ENCODE measurements around the gene KLHL7.
"Not testable (repeated sequence)": the region's sequence is repeated elsewhere in the genome, so short reads cannot be mapped to it uniquely, and the experiment has no call there.

KLHL7 gene

DNA sequence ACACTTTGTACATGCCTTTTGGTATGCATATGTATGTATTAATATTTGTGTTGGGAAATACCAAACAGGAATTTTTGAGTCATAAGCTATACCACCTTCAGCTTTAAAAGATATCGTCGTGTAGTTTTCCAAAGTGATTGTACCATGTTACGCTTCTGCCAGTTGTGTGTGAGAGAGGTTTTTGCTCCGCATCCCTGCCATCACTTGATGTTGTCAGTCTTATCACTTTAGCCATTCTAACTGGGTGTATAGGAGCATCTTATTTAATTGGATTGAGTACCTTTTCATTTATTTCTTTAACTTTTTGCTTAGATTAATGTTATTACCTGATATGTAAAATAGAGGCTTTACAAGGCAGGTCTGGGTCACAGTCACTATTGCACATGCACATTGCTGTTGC lies 3.4 kb downstream of the KLHL7 start:
- DNase-seq (ENCODE audit: low spot score) = no peak

DNA sequence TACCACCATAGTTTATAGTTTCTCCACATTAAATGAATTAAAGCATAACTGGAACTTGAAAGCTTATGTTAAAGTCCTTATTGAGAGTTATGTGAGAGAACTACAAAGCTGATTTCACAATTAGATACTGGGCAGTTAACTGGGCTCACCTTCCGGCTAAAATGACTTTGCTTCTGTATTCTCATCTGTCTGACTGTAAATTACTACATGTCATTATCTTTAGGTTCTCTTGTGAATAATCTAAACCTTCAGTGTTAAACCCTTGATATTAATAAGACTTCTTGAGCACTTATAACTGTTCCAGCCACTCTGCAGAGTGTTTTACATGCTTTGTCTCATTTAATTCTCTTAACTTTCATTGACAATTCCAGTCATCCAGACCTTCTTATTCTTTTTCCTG lies 3.9 kb downstream of the KLHL7 start:
- no peak for DNase-seq (ENCODE audit: low spot score)

DNA sequence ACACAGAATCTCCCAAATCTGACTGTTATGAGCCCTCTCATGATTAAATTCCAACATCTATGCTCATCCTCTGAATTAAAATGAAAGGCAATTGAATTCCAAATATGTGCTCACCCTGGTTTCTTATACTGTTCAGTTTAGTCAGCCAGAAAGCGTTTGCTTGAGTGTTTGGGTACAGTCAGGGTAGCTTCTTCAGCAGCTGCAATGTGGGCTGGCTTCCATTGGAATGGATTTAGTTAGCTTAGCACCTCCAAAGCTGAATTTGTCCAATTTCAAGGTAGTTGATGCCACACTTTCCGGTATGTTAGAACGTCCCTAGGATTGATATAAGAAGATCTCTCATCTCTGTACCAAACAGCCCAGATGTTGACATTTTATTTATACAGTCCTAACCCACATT lies 9.3 kb downstream of the KLHL7 start:
- no peak for DNase-seq (ENCODE audit: low spot score)

DNA sequence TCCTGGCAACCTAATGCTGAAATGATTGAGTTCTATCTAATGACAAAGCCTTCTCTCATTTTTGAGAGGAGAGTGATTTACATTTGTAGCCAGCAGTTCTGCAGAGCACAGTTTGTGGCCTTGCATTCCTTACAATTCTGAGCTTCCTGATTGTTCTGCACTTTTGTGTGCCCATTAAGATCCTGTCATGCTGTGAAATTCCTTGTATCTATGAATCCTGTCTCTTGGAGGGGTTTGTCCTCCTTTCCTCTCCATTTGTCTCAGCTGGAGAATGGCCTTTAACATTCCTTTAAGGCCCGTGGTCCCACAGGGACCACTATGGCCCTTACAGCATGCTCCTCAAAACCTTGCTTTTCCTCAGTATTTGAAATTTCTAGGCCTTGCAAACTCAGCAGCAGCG lies 10.4 kb downstream of the KLHL7 start:
- no peak for DNase-seq (ENCODE audit: low spot score)

DNA sequence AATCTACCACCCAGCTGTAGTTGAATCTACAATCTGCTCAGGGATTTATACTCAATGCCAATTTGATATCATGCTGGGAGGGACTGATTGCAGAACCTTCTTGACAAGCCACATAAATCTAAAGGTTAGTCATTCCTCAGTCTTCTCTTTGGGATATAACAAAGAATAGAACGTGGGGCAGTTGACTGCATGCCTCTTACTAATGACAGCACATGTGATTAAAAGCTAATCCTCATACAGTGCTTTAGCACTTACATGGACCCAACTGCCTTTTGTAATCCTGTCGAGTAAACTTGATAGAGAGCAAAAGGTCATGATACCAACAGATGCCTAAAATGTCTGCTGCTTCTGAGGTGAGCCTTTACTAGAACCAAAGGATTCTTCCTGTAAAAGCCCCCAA lies 12.3 kb downstream of the KLHL7 start:
- DNase-seq (ENCODE audit: low spot score) = no peak

DNA sequence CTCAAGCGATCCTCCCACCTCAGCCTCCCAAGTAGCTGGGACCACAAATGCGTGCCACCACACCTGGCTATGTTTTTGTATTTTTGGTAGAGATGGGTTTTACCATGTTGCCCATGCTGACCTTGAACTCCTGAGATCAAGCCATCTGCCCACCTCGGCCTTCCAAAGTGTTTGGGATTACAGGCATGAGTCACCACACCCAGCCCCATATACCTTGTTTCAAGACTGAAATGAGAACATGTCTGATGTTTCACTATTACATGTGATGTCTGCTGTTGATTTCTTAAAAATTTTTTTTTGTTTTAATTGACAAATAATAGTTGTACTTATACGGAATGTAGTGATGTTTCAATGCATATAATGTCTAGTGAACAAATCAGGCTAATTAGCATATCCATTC lies 14.5 kb downstream of the KLHL7 start:
- no peak for DNase-seq (ENCODE audit: low spot score)

DNA sequence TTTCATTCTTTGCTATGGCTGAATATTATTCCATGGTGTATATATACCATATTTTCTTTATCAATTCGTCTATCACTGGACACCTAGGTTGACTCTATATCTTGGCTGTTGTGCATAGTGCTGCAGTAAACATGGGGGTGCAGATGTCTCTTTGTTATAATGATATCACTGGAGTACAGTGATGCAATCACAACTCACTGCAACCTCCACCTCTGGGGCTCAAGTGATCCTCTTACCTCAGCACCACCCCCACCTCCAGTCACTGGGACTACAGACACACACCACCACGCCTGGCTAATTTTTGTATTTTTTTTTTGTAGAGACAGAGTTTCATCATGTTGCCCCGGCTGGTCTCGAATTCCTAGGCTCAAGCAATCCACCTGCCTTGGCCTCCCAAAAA lies 15.6 kb downstream of the KLHL7 start:
- no peak for DNase-seq (ENCODE audit: low spot score)

DNA sequence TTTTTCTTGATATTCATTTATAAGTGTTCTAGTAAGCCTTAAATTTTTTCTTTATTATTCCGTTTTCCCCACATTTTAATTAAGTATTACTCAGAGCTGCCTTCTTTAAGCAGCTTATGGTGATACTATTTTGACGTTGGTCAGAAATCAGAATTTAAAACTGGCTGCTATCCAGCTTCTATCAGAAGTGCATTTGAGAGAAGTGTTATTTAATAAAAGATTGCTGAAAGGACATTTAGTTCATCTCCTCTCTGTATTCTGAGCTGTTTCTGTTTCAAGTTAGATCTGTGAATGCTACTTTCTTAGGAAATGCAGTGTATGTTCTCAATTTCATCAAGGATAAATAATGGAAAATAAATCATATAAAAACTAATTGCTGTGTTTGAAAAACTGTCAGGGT lies 17.4 kb downstream of the KLHL7 start:
- DNase-seq (ENCODE audit: low spot score) = no peak

DNA sequence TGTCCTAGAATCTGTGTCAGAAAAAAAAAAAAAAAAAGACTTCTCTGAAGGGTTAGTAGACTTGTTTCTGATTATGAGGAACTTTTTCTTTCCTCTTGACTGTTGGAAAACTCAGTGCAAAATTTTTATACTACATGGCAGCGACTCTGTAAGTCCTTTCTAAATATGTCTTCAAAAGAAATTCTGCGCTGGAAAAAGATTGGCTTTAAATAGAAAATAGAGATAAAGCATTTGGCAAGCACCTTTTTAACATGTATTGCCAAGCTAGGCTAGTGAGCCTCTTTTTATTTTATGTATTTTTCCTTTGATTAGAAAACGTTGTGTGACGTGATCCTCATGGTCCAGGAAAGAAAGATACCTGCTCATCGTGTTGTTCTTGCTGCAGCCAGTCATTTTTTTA lies 17.9 kb downstream of the KLHL7 start:
- no peak for DNase-seq (ENCODE audit: low spot score)

DNA sequence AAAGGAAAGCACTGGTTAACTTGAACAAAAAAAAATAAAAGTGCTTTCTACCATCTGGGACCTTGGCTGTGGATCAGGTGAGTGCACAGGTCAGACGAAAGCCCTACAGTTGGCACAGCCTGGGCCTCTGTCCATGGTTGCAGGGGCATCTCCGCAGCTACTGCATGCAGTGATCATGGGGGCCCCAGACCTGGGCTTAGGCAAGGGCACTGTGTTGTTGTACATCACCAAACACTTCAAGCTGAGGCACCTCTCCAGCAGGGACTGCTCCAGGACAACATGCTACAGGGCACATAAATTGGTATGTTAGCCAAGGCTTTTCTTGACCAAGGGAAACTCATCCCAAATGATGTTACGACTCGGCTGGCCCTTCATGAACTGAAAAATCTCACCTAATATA lies 23.5 kb downstream of the KLHL7 start:
- no peak for DNase-seq (ENCODE audit: low spot score)

DNA sequence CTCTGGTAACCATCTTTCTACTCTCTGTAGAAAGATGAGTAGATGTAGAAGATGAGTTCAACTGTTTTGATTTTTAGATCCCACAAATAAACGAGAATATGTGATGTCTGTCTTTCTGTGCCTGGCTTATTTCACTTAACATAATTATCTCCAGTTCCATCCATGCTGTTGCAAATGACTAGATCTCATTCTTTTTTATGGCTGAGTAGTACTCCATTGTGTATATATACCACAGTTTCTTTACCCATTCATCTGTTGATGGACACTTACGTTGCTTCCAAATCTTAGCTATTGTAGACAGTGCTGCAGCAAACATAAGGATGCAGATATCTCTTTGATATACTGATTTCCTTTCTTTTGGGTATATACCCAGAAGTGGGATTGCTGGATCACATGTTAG lies 26.2 kb downstream of the KLHL7 start:
- not testable (repeated sequence) for DNase-seq (ENCODE audit: low spot score)

DNA sequence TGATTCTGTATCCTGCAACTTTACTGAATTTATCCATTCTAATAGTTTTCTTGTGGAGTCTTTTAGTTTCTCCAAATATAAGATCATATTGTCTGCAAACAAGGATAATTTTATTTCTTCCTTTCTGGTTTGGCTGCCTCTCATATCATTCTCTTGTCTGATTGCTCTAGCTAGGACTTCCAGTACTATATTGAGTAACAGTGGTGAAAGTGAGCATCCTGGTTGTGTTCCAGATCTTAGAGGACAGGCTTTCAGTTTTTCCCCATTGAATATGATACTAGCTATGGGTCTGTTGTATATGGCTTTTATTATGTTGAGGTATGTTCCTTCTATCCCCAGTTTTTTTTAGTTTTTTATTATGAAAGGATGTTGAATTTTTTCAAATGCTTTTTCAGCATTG lies 28.2 kb downstream of the KLHL7 start:
- DNase-seq (ENCODE audit: low spot score) = no peak

DNA sequence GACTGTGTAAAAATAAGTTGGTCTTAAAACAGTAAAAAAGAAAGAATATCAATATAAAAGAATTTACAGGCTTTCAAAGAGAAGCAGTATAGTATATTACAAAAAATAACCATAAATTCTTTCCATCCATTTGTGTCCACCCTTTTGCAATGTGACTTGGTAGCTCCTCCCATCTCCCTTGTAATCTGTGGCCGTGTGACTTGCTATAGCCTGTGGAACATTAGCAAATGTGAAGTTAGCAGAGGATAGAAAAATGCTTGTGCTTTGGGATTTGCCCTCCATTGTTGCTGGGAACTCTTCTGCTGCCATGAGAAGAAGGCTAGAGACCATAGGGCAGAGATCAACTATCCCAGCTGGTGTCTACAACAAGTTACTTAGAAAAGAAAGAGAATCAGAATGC lies 30.2 kb downstream of the KLHL7 start:
- DNase-seq (ENCODE audit: low spot score) = no peak

DNA sequence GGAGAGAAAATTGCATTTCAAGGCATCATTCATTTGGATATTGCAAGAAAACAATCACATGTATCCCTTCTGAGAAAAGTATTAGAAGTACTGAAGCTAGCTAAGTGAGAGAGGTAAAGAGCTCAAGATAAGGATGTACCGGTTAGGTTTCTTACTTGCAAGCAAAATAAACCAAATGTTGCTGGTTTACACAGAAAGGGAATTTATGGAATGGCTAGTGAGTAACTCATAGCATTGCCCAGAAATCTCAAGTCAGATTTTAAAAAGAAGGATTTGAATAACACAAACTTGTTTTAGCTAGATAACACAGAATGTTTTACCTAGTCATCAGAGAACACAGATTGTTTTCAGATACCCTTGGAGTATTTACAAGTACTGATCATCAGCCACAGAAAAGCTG lies 30.6 kb downstream of the KLHL7 start:
- DNase-seq (ENCODE audit: low spot score) = no peak

DNA sequence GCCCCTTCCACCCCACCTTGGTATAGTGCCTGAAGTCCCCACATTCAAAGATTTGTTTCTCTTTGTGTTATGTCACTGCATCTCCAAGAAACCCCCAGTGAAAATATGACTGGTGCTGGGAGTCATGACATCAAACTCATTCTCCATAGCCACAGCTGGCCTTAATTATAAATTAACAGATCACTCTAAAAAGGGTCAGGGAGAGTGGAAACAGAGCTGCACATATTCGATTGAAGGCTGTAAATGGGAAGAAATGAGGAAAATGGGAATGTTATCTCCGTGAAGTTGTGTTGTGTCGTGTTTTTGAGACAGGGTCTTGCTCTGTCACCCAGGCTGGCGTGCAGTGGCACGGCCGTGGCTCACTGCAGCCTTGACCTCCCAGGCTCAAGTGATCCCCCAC lies 52.1 kb downstream of the KLHL7 start:
- no peak for DNase-seq (ENCODE audit: low spot score)

DNA sequence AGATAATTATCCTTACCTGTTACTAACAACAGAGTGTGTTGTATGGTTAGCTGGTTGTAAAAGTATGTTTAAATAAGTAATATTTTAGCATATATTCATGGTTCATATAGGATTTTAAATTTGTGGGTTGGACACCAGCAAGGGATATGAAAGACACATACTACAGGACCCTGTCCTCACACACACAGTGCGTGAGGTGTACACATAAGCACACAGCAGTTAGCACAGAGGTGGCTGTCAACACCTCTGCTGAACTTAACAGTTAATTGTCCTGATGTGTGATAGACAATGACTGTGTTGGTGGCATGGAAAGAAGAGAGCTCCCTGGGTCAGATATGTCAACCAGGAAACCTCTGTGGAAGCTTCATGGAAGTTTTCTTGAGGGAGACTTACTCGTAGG lies 53.0 kb downstream of the KLHL7 start:
- DNase-seq (ENCODE audit: low spot score) = no peak

DNA sequence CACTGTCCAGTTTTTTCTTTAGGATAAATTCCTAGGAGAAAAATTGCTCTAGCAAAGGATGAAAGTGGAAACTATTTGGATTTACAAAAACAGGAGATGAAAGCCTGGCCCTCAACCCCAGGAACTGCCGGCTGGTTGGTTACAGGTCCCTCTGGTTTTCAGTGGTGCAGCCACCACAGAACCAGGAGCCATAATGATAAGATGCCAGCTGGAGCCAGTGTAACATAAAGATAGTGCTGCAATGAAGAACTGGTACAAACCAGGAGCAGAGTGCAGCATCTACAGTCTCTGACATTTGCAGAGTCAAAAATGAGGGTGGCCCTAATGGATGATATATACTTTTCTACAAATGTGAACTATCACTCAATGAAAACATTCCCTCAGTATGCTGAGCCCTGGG lies 55.9 kb downstream of the KLHL7 start:
- DNase-seq (ENCODE audit: low spot score) = no peak

DNA sequence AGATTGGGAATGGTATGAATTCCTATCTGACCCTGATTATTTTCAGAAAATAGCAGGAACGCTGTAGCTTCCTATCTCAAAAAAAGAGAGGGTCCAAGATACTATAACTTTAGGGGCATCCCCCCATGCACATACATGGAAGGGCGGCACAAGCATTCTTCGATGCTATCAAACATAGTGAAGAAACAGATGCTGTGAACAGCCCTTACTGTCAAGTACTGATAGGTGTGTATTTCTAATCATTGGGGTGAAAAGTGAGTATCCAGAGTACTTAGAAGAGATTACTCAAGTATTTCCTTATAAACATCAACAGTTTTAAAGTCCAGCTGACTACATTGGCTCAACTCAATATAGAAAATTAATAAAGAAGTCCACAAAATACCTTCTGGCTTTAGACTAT lies 59.3 kb downstream of the KLHL7 start:
- DNase-seq (ENCODE audit: low spot score) = no peak

DNA sequence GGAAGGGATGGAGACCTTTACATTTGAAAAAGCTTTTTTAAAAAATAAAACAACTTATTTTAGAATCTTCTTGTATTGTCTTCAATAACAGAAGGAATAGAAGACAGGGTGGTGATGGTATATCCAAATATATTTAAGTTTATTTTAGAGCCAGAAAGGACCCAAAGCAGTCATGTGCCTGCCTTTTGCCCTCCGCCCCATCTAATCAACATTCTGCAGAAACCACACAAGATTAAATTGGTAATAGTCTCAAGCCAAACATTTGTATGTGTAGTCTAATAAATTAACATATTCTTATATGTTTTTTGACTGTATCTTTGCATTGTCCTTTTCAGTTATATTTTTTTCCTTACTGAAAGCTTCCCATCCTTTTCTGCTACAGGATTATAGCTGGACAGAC lies 59.7 kb downstream of the KLHL7 start:
- DNase-seq (ENCODE audit: low spot score) = no peak

DNA sequence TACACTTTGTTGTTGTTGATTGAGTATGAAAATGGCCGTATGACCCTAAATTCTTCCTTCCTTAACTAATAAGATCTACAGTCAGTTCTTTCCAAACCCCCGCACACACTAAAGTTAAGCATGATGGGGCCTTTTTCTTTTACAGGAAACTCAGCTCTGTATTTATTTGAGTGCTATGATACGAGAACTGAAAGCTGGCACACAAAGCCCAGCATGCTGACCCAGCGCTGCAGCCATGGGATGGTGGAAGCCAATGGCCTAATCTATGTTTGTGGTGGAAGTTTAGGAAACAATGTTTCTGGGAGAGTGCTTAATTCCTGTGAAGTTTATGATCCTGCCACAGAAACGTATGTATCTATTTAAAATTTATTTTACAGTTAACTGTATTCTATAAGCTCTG lies 62.1 kb downstream of the KLHL7 start:
- DNase-seq (ENCODE audit: low spot score) = no peak

DNA sequence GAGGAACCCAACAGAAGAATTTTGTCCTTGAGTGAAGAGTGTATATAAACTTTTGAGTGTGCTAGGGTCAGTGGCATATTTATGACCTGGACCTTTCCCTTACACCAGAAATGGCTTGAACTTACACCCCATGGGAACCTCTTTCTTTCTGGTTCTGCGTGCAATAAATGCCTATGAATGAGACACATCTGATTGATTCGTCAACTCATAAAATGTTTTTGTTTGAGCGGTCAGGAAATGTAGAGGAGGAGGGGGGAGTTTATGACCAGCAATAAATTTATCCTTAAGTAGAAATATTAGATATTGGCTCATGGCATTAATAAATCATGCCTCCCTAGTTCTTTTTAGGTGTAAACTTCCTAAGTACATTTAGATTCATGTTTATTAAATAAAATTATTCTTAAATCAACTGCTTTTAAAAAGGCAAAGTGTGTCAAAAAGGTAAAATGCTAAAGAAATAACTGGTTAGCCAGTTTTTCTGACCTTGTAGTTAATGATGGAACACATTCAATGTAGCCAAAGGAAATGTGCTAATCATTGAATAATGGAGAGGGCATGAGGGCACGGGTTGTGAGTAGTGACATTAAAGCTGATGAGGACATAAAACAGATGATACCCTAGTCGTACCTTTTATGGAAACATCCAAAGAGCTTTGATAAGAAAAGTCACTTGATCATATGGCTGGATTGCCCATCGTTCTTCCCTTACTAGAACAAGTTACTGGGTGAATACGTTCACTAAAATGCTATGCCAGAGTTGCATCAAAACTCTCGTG lies 62.7 kb downstream of the KLHL7 start:
- DNase-seq (ENCODE audit: low spot score) = no peak

DNA sequence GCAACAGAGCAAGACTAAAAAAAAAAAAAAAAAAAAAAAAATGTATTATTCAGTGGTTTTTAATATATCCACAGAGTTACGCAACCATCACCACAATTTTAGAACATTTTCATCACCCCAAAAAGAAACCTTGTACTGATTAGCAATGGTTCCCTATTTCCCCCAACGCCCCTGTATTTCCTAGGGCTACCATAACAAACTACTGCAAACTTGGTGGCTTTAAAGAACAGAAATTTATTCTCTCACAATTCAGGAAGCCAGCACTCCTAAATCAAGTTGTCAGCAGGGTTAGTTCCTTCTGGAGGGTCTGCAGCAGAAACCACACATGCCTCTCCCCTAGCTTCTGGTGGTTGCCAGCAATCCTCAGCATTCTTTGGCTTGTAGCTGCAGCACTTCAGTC lies 70.4 kb downstream of the KLHL7 start:
- DNase-seq (ENCODE audit: low spot score) = no peak

DNA sequence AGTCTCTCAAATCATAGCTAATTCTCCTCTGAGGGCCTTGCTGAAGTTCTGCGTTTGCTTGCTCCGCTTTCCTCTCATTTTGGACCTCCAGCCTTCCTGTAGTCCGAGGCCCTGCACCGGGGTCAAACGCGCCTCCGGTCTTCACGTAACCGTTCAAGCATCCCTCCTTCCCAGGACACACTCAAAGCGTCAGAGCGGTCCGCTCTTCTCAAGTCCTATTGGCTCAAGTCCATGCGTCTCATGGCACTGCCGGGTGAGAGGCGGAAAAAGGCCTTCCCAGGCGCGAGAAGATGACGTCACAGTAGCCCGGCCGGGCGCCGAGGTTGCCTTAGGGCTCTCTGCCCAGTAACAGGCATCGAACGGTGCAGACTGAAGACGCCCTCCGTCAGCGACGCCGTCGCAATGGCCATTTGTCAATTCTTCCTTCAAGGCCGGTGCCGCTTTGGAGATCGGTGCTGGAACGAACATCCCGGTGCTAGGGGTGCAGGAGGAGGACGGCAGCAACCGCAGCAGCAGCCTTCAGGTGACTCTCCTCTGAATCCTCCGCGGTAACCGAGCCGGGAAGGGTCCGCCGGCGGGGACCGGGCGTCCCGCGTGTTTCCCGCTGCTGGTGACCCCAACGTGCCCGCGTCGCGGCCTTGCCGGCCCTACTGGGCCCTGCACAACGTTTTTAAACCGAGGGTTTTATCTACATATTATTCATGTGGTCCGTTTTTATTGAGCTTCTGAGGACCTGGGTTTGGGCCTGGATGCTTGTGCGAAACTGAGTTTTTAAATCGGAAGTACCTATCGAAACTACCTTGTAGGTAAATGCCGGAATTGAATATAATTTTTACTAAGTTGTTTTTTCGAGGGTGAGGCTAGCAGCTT lies 76.3 kb downstream of the KLHL7 start, which contains the start of gene NUP42:
TSS of gene NUP42 (plus strand) at position 365 of the 870 bp plus-strand sequence. CDS start at position 403, 38 bp downstream.
- DNase-seq (ENCODE audit: low spot score) = peak; percentile 86
